CD4-positive, alpha-beta T cell (primary cell): ENCODE data around the gene NTM. TPM values are rescaled to one million over a fixed set of nuclear protein-coding genes. Genes with fewer than 3 reads are reported as not detected.

ENCODE experiments used
- ATAC-seq: fragments of 200-7000 bp; cut with Tn5 transposase; one replicate; pipeline ENCODE4 v1.10.0; 2022; ENCODE audit warnings: mild to moderate bottlenecking; ENCODE audit not compliant: poor library complexity
- CTCF ChIA-PET: fragments of 350-600 bp; sonication (Branson Sonifier 250); formaldehyde crosslinking; loops from one replicate; lab custom pipeline; 2021; ENCODE audit warnings: antibody characterized with exemption, inconsistent platforms; lab: Charles Lee
- POLR2A ChIA-PET: fragments of 350-600 bp; sonication (Branson Sonifier 250); formaldehyde crosslinking; loops from one replicate; lab custom pipeline; 2021; ENCODE audit warnings: antibody characterized with exemption, inconsistent platforms; lab: Charles Lee
- DNase-seq, 14 experiments: peaks; one replicate each; pipeline ENCODE4 v3.0.0-alpha.2; 2013 to 2020; ENCODE audit warnings: mixed read lengths in 2 of 14
- H3K27ac ChIP-seq, 2 donors: one replicate each; pipeline versions ENCODE4 v1.5.1 to v1.7.0; 2013; ENCODE audit warnings: low read length in 2 of 2, low read depth in 1 of 2, mild to moderate bottlenecking in 1 of 2
- H3K27me3 ChIP-seq, 2 experiments: 1 replicate in 1 of 2; 2 replicates in 1 of 2; pipeline versions ENCODE4 v1.6.1 to v1.7.0; 2013; ENCODE audit warnings: low read length in 2 of 2, control low read depth in 1 of 2, mild to moderate bottlenecking in 1 of 2, moderate library complexity in 1 of 2; ENCODE audit not compliant: insufficient read depth in 2 of 2, control insufficient read depth in 1 of 2
- H3K36me3 ChIP-seq: one replicate; pipeline ENCODE4 v1.6.1; 2013; ENCODE audit warnings: low read length, control low read depth; ENCODE audit not compliant: insufficient read depth
- H3K4me1 ChIP-seq: one replicate; pipeline ENCODE4 v1.6.1; 2013; ENCODE audit warnings: low read length, control low read depth; ENCODE audit not compliant: insufficient read depth
- H3K4me3 ChIP-seq: one replicate; pipeline ENCODE4 v1.5.1; 2013; ENCODE audit warnings: mild to moderate bottlenecking, low read length, moderate library complexity
- H3K9me3 ChIP-seq, 2 experiments: 1 replicate in 1 of 2; 2 replicates in 1 of 2; pipeline versions ENCODE4 v1.6.1 to v1.7.0; 2013; ENCODE audit warnings: low read length in 2 of 2, mild to moderate bottlenecking in 2 of 2, control low read depth in 1 of 2, moderate library complexity in 1 of 2; ENCODE audit not compliant: control insufficient read depth in 1 of 2, insufficient read depth in 1 of 2
- H3K27ac Mint-ChIP-seq: one replicate; pipeline ENCODE4 v1.8.0; 2020; ENCODE audit warnings: mixed read lengths
- H3K27me3 Mint-ChIP-seq: one replicate; pipeline ENCODE4 v1.8.0; 2021; ENCODE audit warnings: mixed read lengths
- H3K36me3 Mint-ChIP-seq: one replicate; pipeline ENCODE4 v1.8.0; 2021; ENCODE audit warnings: low read depth, mixed read lengths
- H3K4me1 Mint-ChIP-seq: one replicate; pipeline ENCODE4 v1.8.0; 2021; ENCODE audit warnings: low read depth, mixed read lengths
- H3K4me3 Mint-ChIP-seq: one replicate; pipeline ENCODE4 v1.8.0; 2020; ENCODE audit warnings: mild to moderate bottlenecking, mixed read lengths
- H3K9me3 Mint-ChIP-seq: one replicate; pipeline ENCODE4 v1.8.0; 2020; ENCODE audit warnings: mixed read lengths
- CTCF ChIP-seq: fragments of 200-600 bp; IDR thresholded peaks from one replicate; pipeline ENCODE4 v1.8.0; 2022; ENCODE audit warnings: antibody characterized with exemption, mild to moderate bottlenecking
- intact Hi-C, 2 experiments: fragments of 100-400 bp; cut with DNase I in 1 of 2; cut with micrococcal nuclease in 1 of 2; formaldehyde crosslinking; loops; one replicate each; pipeline versions ENCODE4 v1.15.1 to v1.9.0; 2023 to 2025; cut with DNase I, micrococcal nuclease
- total RNA-seq, 174 experiments: library from RNA in 2 of 174; stranded (reverse) in 2 of 174; gene quantifications; one replicate each; pipeline ENCODE4 v1.2.3 and lab custom pipeline; 2021 to 2026

NTM gene
- total RNA-seq, 2 experiments from 2014 or later: not detected

DNA sequence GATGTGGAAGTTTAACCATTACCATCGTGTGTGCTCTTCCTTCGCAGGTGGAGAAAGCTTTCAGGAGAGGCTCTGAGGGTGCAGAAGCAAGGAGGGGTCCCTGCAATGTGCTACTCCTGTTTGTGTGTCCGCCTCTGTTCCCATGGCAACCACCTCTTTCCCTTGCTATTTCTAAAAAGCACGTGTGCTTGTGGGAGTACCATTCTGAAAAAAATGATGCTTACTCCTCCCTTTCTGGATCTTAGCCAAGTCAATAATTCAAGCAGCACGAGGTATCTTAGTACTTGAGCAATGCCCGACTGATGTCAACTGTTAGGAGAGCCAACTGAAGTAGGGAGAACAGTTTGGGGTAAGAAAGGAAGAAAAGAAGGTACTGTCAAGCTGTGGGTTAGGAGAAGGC is 628.7 kb downstream of the NTM start:
- Histone ChIP-seq H3K27me3 (no peaks in the 10 kb centered on the region), H3K4me1 (no peaks in the 10 kb centered on the region), H3K27ac (no peak overlapping the region), H3K9me3 (peaks cover 0 to 20% of the 10 kb centered on the region in 2 experiments), H3K4me3 (no peak overlapping the region), H3K36me3 (no peaks in the 10 kb centered on the region)
- Mint-ChIP-seq H3K4me3 (no peak overlapping the region), H3K4me1 (no peaks in the 10 kb centered on the region), H3K27ac (no peak overlapping the region), H3K27me3 (no peaks in the 10 kb centered on the region), H3K9me3 (peaks cover 5% of the 10 kb centered on the region), H3K36me3 (no peaks in the 10 kb centered on the region)
- no peak for TF ChIP-seq CTCF
- POLR2A ChIA-PET: no interaction called here
- intact Hi-C loops: no loop called here
- DNase-seq: no peak
- CTCF ChIA-PET: no interaction called here
- no peak for ATAC-seq

GRCh38 chr11:131999955-132000354 is 629.5 kb downstream of the NTM start:
- Mint-ChIP-seq H3K4me3 (no peak overlapping the region), H3K27me3 (no peaks in the 10 kb centered on the region), H3K36me3 (no peaks in the 10 kb centered on the region), H3K27ac (no peak overlapping the region), H3K9me3 (peaks cover 5% of the 10 kb centered on the region), H3K4me1 (no peaks in the 10 kb centered on the region)
- Histone ChIP-seq H3K4me3 (no peak overlapping the region), H3K9me3 (peaks cover 0 to 20% of the 10 kb centered on the region in 2 experiments), H3K27me3 (no peaks in the 10 kb centered on the region), H3K27ac (no peak overlapping the region), H3K36me3 (no peaks in the 10 kb centered on the region), H3K4me1 (no peaks in the 10 kb centered on the region)
- no peak for DNase-seq
- no peak for TF ChIP-seq CTCF
- CTCF ChIA-PET: no interaction called here
- POLR2A ChIA-PET: no interaction called here
- intact Hi-C loops: no loop called here
- no peak for ATAC-seq

- Mint-ChIP-seq H3K4me1 (no peaks in the 10 kb centered on the region), H3K27me3 (no peaks in the 10 kb centered on the region), H3K27ac (no peak overlapping the region), H3K36me3 (no peaks in the 10 kb centered on the region), H3K9me3 (no peaks in the 10 kb centered on the region), H3K4me3 (no peak overlapping the region)
- ChIA-PET POLR2A (no interaction called here), CTCF (no interaction called here)
- Histone ChIP-seq H3K4me1 (no peaks in the 10 kb centered on the region), H3K4me3 (no peak overlapping the region), H3K36me3 (no peaks in the 10 kb centered on the region), H3K9me3 (no peaks in the 10 kb centered on the region), H3K27ac (no peak overlapping the region), H3K27me3 (no peaks in the 10 kb centered on the region)
- ATAC-seq (no peak), DNase-seq (no peak)
- TF ChIP-seq CTCF: no peak
- intact Hi-C loops: no loop called here
These were observed 635.5 kb downstream of the NTM start for GRCh38 chr11:132005887-132006286.
